Measurements from ENCODE around the gene PPARG.

The PPARG gene

DNA sequence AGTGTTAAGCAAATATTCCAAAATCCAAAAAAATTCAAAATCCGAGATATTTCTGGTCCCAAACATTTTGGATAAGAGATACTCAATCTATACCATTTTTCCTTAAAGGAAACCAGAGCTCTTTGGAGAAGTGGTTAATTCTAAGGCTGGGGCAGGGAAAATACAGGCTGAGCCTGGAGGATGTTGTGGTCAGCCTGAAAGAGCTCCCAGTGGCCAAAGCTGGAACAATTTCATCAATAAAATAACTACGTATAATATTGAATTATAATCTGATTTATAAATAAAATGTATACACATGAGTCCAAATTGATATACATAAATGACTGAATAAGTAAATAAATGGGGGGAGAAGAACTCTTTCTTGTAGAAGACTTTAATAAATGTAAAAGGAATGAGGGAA is 24.6 kb downstream of the PPARG start:
- peaks cover 12% of the 10 kb centered on the region for H3K4me1 Mint-ChIP-seq
- H3K9me3 Mint-ChIP-seq: no peaks in the 10 kb centered on the region
- peaks cover 13% of the 10 kb centered on the region for H3K27me3 Mint-ChIP-seq

DNA sequence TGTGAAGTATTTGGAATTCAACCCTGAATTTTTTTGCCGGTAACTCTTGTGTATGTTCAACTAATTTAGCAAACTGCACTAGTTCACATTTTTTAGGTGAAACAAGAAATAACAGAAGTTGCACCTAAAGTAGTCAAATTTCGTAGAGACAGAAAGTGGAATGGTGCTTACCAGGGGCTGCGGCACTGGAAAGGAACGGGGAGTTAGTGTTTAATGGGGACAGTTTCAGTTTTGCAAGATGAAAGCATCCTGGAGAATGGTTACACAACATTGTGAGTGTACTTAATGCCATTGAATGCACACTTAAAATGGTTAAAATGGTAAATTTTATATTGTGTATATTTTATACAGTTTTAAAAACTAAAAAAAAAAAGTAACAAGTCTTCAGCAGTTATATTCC is 27.4 kb downstream of the PPARG start:
- no peak overlapping the region for H3K4me3 Mint-ChIP-seq
- H3K4me1 Mint-ChIP-seq: peaks cover 15% of the 10 kb centered on the region
- ATAC-seq (no peak), DNase-seq (no peak)
- peaks cover 11% of the 10 kb centered on the region for H3K27me3 Mint-ChIP-seq
- no peak overlapping the region for H3K27ac Mint-ChIP-seq
- H3K36me3 Mint-ChIP-seq (ENCODE audit: low read depth): no peaks in the 10 kb centered on the region
- no peaks in the 10 kb centered on the region for H3K9me3 Mint-ChIP-seq

More for the DNA sequence above, 24.6 kb downstream of the PPARG start:
- H3K36me3 Mint-ChIP-seq (ENCODE audit: low read depth): no peaks in the 10 kb centered on the region
- no peak for ATAC-seq
- no peak overlapping the region for H3K4me3 Mint-ChIP-seq
- DNase-seq: no peak
- H3K27ac Mint-ChIP-seq: no peak overlapping the region

DNA sequence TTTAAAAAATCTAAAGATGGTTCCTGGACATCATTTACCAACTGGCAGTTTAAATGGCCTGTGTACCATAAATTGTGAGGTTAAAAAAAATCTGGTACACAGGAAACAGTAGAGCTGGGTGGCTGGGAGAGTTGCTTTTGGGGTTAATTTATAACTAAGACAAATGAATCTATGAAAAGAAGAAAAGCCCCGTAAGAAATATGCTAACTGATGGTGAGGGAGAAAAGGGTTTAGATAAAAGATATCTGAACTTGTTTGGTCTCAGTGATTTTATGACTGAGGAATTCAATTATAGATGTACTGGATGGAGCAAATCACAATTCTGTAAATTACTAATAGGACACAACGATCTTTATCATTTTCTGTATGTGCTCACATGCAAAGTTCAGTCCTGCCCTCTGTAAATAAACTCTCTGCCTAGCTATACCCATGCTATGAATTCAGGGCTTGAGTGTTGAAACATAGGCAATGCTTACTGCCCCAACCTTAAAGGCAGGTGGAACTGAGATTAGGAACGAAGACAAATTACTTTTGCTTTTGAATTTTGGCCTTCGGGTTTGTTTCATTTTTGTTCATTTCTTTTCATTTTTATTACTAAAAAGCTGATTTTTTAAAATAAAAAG is 28.0 kb downstream of the PPARG start:
- no peak overlapping the region for H3K4me3 Mint-ChIP-seq
- DNase-seq (no peak), ATAC-seq (no peak)
- H3K36me3 Mint-ChIP-seq (ENCODE audit: low read depth): no peaks in the 10 kb centered on the region
- peaks cover 12% of the 10 kb centered on the region for H3K4me1 Mint-ChIP-seq
- peaks cover 13% of the 10 kb centered on the region for H3K27me3 Mint-ChIP-seq
- no peak overlapping the region for H3K27ac Mint-ChIP-seq
- no peaks in the 10 kb centered on the region for H3K9me3 Mint-ChIP-seq

DNA sequence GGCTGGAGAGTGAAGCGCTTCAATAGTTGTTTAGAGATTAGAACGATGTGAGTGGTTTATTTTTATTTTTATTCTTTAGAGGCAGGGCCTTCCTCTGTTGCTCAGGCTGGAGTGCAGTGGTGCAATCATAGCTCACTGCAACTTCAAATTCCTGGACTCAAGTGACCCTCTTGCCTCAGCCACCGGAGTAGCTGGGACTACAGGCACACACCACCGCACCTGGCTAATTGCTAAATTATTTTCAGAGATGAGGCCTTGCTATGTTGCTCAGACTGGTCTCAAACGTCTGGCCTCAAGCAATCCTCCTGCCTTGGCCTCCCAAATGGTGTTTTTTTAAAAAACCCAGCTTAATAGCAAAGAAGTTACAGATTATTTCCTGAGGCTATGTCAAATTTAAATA is 29.0 kb downstream of the PPARG start:
- H3K4me3 Mint-ChIP-seq: no peak overlapping the region
- H3K27me3 Mint-ChIP-seq: peaks cover 18% of the 10 kb centered on the region
- H3K36me3 Mint-ChIP-seq (ENCODE audit: low read depth): no peaks in the 10 kb centered on the region
- H3K4me1 Mint-ChIP-seq: peaks cover 8% of the 10 kb centered on the region
- H3K9me3 Mint-ChIP-seq: no peaks in the 10 kb centered on the region
- ATAC-seq: no peak
- no peak for DNase-seq
- no peak overlapping the region for H3K27ac Mint-ChIP-seq

DNA sequence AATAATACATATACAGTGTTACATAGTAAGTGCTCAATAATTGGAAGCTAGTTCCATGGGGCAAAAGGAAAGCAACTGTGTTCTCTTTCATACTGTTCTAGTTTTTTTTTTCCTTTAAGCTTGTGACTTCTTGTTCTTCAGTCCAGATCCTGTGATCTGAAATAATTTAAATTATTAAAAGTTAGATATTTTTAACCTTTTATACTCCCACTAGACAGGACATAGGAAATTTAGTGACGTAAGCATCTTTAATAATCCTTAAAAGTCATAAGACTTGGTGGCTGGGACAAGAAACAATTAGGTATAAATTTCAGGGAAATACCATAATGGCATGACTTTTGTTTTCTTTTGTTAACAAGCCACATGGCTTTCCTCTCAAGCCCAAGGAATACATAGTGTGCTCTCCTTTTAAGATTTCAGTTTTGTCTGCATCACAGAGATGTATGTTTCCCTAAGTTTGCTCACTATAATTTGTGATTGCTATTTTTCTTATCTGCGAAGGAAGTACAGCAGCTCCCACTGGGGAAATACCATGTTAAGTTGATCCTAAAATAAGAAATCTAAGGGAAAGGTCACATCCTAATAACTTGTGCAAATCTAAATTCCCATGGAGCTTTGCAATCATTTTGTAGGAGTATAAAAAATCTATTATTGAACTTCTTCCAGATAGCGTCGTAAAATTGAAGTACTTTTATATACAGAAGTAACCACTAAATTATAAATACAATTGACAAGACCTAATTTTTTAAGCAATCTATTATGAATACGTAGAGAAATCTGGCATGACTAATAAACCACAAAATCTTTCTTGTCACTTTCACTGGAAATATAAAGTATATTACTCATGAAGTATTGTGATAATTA is 30.1 kb downstream of the PPARG start:
- Mint-ChIP-seq H3K4me3 (no peak overlapping the region), H3K4me1 (peaks cover 8% of the 10 kb centered on the region), H3K36me3 (ENCODE audit: low read depth) (no peaks in the 10 kb centered on the region), H3K27ac (no peak overlapping the region), H3K27me3 (peaks cover 25% of the 10 kb centered on the region), H3K9me3 (no peaks in the 10 kb centered on the region)
- DNase-seq: no peak
- ATAC-seq: no peak

DNA sequence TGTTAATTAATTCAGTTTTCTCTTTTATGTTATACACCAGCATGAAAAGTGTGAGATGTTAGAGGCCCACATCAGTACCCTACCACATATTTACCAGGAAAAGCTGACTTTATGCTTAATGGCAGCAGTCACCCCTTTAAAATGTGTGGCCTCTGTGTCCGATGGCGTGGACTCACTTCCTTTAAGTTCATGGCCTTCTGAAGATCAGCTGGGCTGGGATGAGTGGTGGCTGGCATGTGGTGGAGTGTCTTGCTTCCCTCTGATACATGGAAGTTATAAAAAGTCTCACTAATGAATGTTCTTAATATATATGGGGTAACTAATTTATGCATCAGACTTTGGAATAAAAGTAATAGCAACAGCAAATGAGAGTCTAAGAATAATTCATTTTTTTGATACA is 32.1 kb downstream of the PPARG start:
- DNase-seq (no peak), ATAC-seq (no peak)
- Mint-ChIP-seq H3K9me3 (no peaks in the 10 kb centered on the region), H3K27ac (no peak overlapping the region), H3K4me3 (no peak overlapping the region), H3K27me3 (peaks cover 21% of the 10 kb centered on the region), H3K4me1 (peaks cover 12% of the 10 kb centered on the region), H3K36me3 (ENCODE audit: low read depth) (no peaks in the 10 kb centered on the region)

DNA sequence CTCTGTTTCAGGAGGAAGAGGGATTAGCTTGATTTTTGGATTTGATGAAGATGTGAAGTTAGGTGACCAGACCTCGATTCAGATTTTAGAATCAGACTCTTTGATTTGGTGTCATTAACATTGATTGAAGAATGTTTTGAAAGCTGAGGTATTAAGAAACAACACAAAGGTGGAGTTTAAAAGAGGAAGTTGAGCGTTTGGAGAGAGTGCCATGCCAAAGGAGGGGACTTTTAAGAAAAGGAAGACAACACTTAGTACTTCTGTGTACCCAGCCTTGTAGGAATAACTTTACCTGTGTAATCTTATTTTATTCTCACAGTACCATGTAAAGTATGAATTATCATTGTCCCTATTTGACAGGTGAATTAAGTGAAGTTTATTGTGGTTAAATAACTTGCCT is 34.4 kb downstream of the PPARG start:
- Mint-ChIP-seq H3K27ac (no peak overlapping the region), H3K4me1 (peaks cover 13% of the 10 kb centered on the region), H3K4me3 (no peak overlapping the region), H3K36me3 (ENCODE audit: low read depth) (no peaks in the 10 kb centered on the region), H3K9me3 (no peaks in the 10 kb centered on the region), H3K27me3 (peaks cover 32% of the 10 kb centered on the region)
- DNase-seq: no peak
- ATAC-seq: no peak

DNA sequence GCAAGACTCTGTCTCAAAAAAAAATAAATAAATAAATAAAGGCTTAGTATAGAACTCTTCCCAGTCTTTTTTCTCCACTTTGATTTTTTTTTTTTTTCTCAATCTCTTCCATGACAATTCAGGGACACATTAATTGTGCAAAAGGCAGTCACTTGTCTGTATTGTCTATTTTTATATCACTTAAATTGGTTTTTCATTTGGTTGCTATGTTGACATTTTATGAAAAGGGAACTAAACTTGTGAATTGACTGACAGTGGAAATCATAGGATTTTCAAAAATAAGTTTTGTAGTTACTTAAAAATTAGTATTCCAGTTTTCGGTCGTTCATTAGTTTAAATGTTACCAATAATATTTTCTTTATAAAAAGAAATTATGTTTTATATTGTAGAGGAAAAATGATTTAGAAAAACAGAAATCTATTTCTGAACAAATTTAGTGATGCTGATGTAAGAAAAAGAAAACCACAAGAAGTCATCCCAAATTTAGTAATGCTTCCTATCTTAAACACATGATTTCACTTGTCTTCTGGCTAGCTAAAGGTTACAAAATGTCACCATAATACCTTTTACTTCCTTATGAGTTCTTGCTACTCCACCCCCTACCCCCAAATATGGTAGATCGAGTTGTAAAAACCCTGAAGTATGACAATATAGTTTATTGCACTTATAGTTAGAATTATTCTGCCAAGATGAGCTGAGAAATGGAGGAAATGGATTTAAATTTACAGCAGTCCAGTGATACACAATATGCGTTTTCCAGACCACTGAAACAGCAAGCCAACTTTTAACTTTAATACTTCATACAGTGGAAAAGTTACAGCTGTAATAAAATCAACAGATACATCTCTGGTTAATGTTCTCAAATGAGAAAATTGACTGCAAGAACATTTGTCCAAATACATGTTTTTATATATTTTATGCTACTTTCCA is 37.0 kb downstream of the PPARG start:
- Mint-ChIP-seq H3K27me3 (peaks cover 34% of the 10 kb centered on the region), H3K4me3 (no peak overlapping the region), H3K27ac (no peak overlapping the region), H3K4me1 (peaks cover 5% of the 10 kb centered on the region), H3K36me3 (ENCODE audit: low read depth) (no peaks in the 10 kb centered on the region), H3K9me3 (no peaks in the 10 kb centered on the region)
- no peak for DNase-seq
- ATAC-seq: no peak

DNA sequence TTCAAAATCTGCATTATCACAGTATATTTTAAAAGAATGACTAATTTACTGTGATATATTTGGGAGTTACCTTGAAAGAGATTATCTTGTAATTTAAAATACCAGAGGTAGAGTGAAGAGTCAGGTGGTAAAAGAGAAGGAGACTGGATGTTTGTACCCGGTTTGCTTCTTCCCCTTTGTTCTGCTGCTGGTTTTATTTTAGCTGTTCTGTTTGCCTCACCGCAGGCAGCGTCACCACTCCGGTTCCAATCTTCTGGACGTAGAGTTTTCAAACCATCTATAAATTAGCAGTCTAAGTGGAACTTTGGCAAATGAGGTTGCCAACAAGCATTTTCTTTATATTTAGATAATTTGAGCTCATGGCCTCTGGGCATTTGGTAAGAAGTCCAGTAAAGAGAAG is 38.2 kb downstream of the PPARG start:
- Mint-ChIP-seq H3K9me3 (no peaks in the 10 kb centered on the region), H3K4me3 (no peak overlapping the region), H3K27me3 (peaks cover 32% of the 10 kb centered on the region), H3K36me3 (ENCODE audit: low read depth) (no peaks in the 10 kb centered on the region), H3K27ac (no peak overlapping the region), H3K4me1 (peaks cover 5% of the 10 kb centered on the region)
- ATAC-seq: no peak
- no peak for DNase-seq

DNA sequence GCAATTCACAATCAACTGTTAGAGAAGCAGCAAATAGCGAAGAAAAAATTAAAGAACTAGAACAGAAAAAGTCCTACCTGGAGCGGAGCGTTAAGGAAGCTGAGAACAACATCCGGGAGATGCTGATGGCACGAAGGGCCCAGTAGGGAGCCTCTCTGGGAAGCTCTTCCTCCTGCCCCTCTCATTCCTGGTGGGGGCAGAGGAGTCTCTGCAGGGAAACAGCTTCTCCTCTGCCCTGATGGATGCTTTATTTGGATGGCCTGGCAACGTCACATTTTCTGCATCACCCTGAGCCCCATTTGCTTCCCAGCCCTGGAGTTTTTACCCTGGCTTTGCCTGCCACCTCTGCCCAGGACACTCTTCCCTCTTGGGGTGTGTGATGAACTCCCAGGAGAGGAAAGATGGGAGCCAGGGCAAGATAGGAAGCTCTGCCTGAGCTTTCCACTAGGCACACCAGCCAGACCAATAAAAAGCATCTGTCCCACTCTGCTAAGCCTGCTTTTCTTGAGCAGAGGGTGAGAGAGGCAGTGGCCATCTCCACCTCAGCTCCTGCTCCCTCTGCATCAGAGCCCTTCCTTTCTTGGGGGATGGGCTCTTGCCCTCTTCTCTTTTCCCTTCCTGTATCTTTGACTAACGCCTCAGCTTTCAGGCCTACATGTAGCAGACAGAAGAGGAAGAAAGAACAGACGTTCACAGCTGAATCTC is 39.4 kb downstream of the PPARG start:
- H3K27me3 Mint-ChIP-seq: peaks cover 25% of the 10 kb centered on the region
- no peak for ATAC-seq
- peaks cover 5% of the 10 kb centered on the region for H3K4me1 Mint-ChIP-seq
- H3K27ac Mint-ChIP-seq: no peak overlapping the region
- DNase-seq: no peak
- no peaks in the 10 kb centered on the region for H3K36me3 Mint-ChIP-seq (ENCODE audit: low read depth)
- H3K9me3 Mint-ChIP-seq: no peaks in the 10 kb centered on the region
- no peak overlapping the region for H3K4me3 Mint-ChIP-seq

DNA sequence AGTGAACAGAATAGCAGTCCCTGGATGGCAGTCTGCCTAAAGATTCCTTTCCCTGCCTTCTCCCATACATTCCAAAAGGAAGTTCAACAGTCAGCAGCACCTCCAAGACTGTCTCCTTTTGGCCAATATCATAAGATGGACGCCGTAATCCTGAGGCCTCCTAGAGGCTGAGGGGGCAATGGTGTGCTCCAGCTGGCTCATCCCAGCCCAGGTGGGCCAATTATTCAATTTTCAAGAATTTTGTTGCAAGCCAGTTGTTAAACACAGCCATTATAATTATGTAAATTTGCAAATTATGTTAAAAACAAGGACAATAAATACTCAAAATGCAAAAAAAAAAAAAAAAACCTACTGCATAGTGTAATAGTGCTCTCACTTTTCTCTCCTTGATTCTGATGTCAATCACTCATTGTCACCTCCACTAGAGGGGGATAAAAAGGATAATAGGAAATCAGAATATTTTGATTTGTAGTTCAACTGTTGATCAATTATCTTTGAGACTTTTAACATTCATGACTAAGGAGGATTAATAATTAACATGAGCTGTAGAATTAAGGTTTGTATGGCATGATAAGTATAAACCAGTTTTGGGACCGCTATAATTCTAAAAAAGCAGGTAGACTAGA is 40.1 kb downstream of the PPARG start:
- ATAC-seq: no peak
- Mint-ChIP-seq H3K27me3 (peaks cover 21% of the 10 kb centered on the region), H3K27ac (no peak overlapping the region), H3K4me3 (no peak overlapping the region), H3K4me1 (peaks cover 5% of the 10 kb centered on the region), H3K9me3 (no peaks in the 10 kb centered on the region), H3K36me3 (ENCODE audit: low read depth) (no peaks in the 10 kb centered on the region)
- no peak for DNase-seq

DNA sequence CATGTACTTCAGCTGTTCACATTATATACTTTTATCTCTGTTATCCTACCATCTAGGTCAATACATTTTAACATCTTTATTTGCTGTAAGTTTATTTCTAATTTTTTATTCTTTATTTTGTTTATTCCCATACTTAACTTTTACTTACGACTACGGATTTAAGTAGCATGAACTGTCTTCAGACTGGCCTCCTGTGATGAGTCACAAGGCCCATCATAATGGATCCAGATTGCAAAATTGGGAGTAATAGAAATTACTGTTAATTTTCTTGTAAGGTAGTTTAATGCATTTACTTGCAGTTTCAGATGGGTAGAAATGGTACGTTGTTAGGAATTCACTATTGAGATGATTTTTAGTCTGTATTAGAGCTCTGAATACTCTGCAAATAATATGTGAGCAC is 45.9 kb downstream of the PPARG start:
- Mint-ChIP-seq H3K9me3 (no peaks in the 10 kb centered on the region), H3K36me3 (ENCODE audit: low read depth) (no peaks in the 10 kb centered on the region), H3K27me3 (no peaks in the 10 kb centered on the region), H3K27ac (no peak overlapping the region), H3K4me3 (no peak overlapping the region), H3K4me1 (peaks cover 25% of the 10 kb centered on the region)
- ATAC-seq (no peak), DNase-seq (no peak)

DNA sequence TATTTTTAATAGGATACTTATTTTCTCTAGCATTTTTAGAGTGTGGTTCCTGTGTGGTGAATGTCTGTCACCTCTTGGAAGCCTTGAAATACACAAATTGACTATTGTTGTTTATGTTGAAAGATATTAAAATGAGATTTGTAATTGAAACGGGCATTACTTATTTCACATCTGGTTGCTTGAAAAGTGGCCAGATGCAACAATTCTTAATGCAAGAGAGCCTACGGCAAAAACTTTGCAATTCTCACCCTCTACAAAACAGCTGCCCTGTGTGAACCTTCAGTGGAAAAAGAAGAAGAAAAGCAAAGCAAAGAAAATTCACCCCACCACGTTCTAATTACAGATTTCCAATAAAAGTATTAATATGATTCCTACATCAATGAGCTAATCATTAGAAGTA is 46.6 kb downstream of the PPARG start:
- ATAC-seq (no peak), DNase-seq (no peak)
- no peaks in the 10 kb centered on the region for H3K9me3 Mint-ChIP-seq
- no peaks in the 10 kb centered on the region for H3K36me3 Mint-ChIP-seq (ENCODE audit: low read depth)
- H3K4me1 Mint-ChIP-seq: peaks cover 25% of the 10 kb centered on the region
- no peaks in the 10 kb centered on the region for H3K27me3 Mint-ChIP-seq
- H3K27ac Mint-ChIP-seq: no peak overlapping the region
- peak overlapping the region; percentile 5 for H3K4me3 Mint-ChIP-seq

DNA sequence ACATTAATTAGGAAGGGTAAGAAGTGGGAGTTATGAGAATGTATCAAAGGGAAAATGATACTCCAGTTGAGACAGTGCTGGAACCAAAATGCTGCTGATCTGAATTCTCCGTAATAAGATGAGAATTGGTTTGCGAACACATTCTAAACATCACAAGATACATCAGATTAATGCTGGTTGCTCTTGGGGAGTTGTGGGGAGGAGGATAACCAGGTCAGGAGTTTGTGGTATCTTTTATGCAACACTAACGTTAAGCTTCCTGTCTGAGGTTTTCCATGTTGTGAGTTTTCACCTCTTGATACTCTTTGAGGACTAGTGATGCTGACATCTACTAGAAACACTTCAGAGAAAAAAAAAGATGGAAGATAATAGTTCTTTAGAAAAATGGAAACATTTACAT is 47.2 kb downstream of the PPARG start:
- Mint-ChIP-seq H3K4me3 (peak overlapping the region; percentile 5), H3K9me3 (no peaks in the 10 kb centered on the region), H3K4me1 (peaks cover 25% of the 10 kb centered on the region), H3K36me3 (ENCODE audit: low read depth) (no peaks in the 10 kb centered on the region), H3K27ac (no peak overlapping the region), H3K27me3 (no peaks in the 10 kb centered on the region)
- DNase-seq (no peak), ATAC-seq (peak; percentile 78)
